ENCODE results near the gene OR6B1. TPM values are rescaled to one million over a fixed set of nuclear protein-coding genes. Genes with fewer than 3 reads are reported as not detected.

OR6B1 gene
- total RNA-seq, 1 experiment from 2014 or later = not detected

DNA sequence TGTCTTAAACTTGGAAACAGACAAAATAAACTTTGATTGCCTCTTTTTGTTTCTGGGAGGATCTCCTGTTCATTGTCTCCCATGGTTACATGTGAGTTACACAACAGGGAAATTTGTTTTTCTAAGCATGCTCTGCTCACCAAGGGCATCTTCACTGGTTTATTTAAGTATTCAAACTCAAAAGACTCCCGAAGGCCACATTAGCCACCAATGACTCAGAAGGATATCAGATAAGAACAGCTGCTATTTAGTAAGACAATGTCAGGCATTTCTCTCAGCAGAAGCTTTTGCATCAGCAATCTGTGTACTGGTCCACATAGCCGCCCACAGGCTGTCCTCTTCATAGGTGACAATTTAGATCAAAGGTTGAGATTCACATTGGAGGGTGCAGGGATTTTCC lies 19.3 kb downstream of the OR6B1 start (continued):
- TF ChIP-seq, protein P1, sequence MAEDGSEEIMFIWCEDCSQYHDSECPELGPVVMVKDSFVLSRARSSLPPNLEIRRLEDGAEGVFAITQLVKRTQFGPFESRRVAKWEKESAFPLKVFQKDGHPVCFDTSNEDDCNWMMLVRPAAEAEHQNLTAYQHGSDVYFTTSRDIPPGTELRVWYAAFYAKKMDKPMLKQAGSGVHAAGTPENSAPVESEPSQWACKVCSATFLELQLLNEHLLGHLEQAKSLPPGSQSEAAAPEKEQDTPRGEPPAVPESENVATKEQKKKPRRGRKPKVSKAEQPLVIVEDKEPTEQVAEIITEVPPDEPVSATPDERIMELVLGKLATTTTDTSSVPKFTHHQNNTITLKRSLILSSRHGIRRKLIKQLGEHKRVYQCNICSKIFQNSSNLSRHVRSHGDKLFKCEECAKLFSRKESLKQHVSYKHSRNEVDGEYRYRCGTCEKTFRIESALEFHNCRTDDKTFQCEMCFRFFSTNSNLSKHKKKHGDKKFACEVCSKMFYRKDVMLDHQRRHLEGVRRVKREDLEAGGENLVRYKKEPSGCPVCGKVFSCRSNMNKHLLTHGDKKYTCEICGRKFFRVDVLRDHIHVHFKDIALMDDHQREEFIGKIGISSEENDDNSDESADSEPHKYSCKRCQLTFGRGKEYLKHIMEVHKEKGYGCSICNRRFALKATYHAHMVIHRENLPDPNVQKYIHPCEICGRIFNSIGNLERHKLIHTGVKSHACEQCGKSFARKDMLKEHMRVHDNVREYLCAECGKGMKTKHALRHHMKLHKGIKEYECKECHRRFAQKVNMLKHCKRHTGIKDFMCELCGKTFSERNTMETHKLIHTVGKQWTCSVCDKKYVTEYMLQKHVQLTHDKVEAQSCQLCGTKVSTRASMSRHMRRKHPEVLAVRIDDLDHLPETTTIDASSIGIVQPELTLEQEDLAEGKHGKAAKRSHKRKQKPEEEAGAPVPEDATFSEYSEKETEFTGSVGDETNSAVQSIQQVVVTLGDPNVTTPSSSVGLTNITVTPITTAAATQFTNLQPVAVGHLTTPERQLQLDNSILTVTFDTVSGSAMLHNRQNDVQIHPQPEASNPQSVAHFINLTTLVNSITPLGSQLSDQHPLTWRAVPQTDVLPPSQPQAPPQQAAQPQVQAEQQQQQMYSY (CRISPR knock-in tag; IDR thresholded peaks at IDR 0.05) = no peak
- no peak for TF ChIP-seq RORB (CRISPR knock-in tag; IDR thresholded peaks at IDR 0.05)

DNA sequence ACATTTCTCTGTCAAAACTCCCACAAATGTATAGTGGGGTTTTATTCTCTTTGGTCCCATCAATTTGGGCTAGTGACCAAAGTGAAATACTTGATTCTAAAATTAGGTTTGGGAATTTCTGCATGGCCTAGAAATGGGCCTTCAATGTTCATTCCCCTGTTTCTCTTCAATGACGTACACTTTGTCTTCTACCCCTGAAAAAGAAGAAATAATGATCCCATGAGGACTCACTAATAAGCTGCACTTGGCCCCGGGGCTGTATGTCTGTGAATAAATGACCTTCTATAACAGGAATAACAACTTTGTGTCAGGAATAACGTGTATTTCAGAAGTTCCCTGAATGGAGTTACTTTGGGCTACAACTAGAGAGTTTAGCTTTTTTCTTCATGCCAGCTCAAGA lies 20.2 kb downstream of the OR6B1 start:
- Mint-ChIP-seq H3K4me3 (no peak overlapping the region), H3K9me3 (peaks cover 6% of the 10 kb centered on the region), H3K4me1 (peaks cover 6% of the 10 kb centered on the region; the same call in 1 of the 2 replicates), H3K27ac (no peak overlapping the region), H3K36me3 (no peaks in the 10 kb centered on the region; the same call in 1 of the 2 replicates), H3K27me3 (ENCODE audit: low read depth) (no peaks in the 10 kb centered on the region)
- TF ChIP-seq NR1H2 (CRISPR knock-in tag; IDR thresholded peaks at IDR 0.05) = no peak
- TF ChIP-seq, protein P2, sequence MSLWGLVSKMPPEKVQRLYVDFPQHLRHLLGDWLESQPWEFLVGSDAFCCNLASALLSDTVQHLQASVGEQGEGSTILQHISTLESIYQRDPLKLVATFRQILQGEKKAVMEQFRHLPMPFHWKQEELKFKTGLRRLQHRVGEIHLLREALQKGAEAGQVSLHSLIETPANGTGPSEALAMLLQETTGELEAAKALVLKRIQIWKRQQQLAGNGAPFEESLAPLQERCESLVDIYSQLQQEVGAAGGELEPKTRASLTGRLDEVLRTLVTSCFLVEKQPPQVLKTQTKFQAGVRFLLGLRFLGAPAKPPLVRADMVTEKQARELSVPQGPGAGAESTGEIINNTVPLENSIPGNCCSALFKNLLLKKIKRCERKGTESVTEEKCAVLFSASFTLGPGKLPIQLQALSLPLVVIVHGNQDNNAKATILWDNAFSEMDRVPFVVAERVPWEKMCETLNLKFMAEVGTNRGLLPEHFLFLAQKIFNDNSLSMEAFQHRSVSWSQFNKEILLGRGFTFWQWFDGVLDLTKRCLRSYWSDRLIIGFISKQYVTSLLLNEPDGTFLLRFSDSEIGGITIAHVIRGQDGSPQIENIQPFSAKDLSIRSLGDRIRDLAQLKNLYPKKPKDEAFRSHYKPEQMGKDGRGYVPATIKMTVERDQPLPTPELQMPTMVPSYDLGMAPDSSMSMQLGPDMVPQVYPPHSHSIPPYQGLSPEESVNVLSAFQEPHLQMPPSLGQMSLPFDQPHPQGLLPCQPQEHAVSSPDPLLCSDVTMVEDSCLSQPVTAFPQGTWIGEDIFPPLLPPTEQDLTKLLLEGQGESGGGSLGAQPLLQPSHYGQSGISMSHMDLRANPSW (CRISPR knock-in tag; conservative IDR thresholded peaks at IDR 0.05; ENCODE audit: low read depth) = no peak
- no peak for TF ChIP-seq NR2C2 (CRISPR knock-in tag; IDR thresholded peaks at IDR 0.05)
- TF ChIP-seq FOXP1 (CRISPR knock-in tag; IDR thresholded peaks at IDR 0.05; ENCODE audit: borderline replicate concordance) = no peak
- no peak for TF ChIP-seq ZNF317 (CRISPR knock-in tag; IDR thresholded peaks at IDR 0.05; ENCODE audit: borderline replicate concordance, low read depth)
- TF ChIP-seq FOXJ3 (CRISPR knock-in tag; IDR thresholded peaks at IDR 0.05; ENCODE audit: borderline replicate concordance) = no peak
- TF ChIP-seq, protein P3, sequence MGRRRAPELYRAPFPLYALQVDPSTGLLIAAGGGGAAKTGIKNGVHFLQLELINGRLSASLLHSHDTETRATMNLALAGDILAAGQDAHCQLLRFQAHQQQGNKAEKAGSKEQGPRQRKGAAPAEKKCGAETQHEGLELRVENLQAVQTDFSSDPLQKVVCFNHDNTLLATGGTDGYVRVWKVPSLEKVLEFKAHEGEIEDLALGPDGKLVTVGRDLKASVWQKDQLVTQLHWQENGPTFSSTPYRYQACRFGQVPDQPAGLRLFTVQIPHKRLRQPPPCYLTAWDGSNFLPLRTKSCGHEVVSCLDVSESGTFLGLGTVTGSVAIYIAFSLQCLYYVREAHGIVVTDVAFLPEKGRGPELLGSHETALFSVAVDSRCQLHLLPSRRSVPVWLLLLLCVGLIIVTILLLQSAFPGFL (CRISPR knock-in tag; IDR thresholded peaks at IDR 0.05; ENCODE audit: borderline replicate concordance) = no peak
- TF ChIP-seq TCF7 (CRISPR knock-in tag; IDR thresholded peaks at IDR 0.05; ENCODE audit: low read depth) = no peak
- TF ChIP-seq ATF1 (CRISPR knock-in tag; IDR thresholded peaks at IDR 0.05) = no peak
- TF ChIP-seq SMAD4 (CRISPR knock-in tag; IDR thresholded peaks at IDR 0.05) = no peak
- TF ChIP-seq ZNF263 (CRISPR knock-in tag; IDR thresholded peaks at IDR 0.05; ENCODE audit: low read depth) = no peak
- TF ChIP-seq ETV6 (CRISPR knock-in tag; IDR thresholded peaks at IDR 0.05) = no peak
- TF ChIP-seq ZNF396 (CRISPR knock-in tag; IDR thresholded peaks at IDR 0.05; ENCODE audit: borderline replicate concordance) = no peak
- TF ChIP-seq GABPB1 (CRISPR knock-in tag; IDR thresholded peaks at IDR 0.05) = no peak
- TF ChIP-seq, protein P4, sequence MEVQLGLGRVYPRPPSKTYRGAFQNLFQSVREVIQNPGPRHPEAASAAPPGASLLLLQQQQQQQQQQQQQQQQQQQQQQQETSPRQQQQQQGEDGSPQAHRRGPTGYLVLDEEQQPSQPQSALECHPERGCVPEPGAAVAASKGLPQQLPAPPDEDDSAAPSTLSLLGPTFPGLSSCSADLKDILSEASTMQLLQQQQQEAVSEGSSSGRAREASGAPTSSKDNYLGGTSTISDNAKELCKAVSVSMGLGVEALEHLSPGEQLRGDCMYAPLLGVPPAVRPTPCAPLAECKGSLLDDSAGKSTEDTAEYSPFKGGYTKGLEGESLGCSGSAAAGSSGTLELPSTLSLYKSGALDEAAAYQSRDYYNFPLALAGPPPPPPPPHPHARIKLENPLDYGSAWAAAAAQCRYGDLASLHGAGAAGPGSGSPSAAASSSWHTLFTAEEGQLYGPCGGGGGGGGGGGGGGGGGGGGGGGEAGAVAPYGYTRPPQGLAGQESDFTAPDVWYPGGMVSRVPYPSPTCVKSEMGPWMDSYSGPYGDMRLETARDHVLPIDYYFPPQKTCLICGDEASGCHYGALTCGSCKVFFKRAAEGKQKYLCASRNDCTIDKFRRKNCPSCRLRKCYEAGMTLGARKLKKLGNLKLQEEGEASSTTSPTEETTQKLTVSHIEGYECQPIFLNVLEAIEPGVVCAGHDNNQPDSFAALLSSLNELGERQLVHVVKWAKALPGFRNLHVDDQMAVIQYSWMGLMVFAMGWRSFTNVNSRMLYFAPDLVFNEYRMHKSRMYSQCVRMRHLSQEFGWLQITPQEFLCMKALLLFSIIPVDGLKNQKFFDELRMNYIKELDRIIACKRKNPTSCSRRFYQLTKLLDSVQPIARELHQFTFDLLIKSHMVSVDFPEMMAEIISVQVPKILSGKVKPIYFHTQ (CRISPR knock-in tag; IDR thresholded peaks at IDR 0.05) = no peak
- TF ChIP-seq, protein P5, sequence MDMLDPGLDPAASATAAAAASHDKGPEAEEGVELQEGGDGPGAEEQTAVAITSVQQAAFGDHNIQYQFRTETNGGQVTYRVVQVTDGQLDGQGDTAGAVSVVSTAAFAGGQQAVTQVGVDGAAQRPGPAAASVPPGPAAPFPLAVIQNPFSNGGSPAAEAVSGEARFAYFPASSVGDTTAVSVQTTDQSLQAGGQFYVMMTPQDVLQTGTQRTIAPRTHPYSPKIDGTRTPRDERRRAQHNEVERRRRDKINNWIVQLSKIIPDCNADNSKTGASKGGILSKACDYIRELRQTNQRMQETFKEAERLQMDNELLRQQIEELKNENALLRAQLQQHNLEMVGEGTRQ (CRISPR knock-in tag; IDR thresholded peaks at IDR 0.05) = no peak
- TF ChIP-seq, protein P6, sequence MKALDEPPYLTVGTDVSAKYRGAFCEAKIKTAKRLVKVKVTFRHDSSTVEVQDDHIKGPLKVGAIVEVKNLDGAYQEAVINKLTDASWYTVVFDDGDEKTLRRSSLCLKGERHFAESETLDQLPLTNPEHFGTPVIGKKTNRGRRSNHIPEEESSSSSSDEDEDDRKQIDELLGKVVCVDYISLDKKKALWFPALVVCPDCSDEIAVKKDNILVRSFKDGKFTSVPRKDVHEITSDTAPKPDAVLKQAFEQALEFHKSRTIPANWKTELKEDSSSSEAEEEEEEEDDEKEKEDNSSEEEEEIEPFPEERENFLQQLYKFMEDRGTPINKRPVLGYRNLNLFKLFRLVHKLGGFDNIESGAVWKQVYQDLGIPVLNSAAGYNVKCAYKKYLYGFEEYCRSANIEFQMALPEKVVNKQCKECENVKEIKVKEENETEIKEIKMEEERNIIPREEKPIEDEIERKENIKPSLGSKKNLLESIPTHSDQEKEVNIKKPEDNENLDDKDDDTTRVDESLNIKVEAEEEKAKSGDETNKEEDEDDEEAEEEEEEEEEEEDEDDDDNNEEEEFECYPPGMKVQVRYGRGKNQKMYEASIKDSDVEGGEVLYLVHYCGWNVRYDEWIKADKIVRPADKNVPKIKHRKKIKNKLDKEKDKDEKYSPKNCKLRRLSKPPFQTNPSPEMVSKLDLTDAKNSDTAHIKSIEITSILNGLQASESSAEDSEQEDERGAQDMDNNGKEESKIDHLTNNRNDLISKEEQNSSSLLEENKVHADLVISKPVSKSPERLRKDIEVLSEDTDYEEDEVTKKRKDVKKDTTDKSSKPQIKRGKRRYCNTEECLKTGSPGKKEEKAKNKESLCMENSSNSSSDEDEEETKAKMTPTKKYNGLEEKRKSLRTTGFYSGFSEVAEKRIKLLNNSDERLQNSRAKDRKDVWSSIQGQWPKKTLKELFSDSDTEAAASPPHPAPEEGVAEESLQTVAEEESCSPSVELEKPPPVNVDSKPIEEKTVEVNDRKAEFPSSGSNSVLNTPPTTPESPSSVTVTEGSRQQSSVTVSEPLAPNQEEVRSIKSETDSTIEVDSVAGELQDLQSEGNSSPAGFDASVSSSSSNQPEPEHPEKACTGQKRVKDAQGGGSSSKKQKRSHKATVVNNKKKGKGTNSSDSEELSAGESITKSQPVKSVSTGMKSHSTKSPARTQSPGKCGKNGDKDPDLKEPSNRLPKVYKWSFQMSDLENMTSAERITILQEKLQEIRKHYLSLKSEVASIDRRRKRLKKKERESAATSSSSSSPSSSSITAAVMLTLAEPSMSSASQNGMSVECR (CRISPR knock-in tag; IDR thresholded peaks at IDR 0.05; ENCODE audit: borderline replicate concordance) = no peak
- TF ChIP-seq NFATC4 (CRISPR knock-in tag; IDR thresholded peaks at IDR 0.05) = no peak
- DNase-seq (ENCODE audit: low spot score) (no peak), ATAC-seq (no peak)
- POLR2A ChIA-PET = no interaction called here
- CTCF ChIA-PET = interaction anchor here (1.3 kb wide), 1 partner anchor 108 kb away, joined by 4 read pairs; no protein-coding TSS in a partner anchor

All from WTC11 (cell line).